DND-41 (cell line): ENCODE results near the gene SCAF1.

Experiments used
- ATAC-seq: fragments of 200-7000 bp; cut with Tn5 transposase; 3 replicates; pipeline ENCODE4 v1.9.1; 2021; ENCODE audit warnings: low read depth; ENCODE audit not compliant: insufficient read depth
- DNase-seq: peaks from one replicate; pipeline ENCODE4 v3.0.0-alpha.2; 2020
- H2AFZ ChIP-seq: 2 replicates; pipeline ENCODE4 v1.6.0; 2012; ENCODE audit warnings: low read depth, low read length
- H3K27ac ChIP-seq: 2 replicates; pipeline ENCODE4 v1.5.1; 2012; ENCODE audit warnings: low read length, inconsistent platforms
- H3K27me3 ChIP-seq: fragments of 200-600 bp; sonication (generic); 2 replicates; pipeline ENCODE4 v1.6.0; 2012; ENCODE audit warnings: low read length, mild to moderate bottlenecking, inconsistent platforms; ENCODE audit not compliant: insufficient read depth, poor library complexity
- H3K36me3 ChIP-seq: 2 replicates; pipeline ENCODE4 v1.5.1; 2012; ENCODE audit warnings: low read length, inconsistent platforms; ENCODE audit not compliant: insufficient read depth
- H3K4me1 ChIP-seq: 2 replicates; pipeline ENCODE4 v1.5.1; 2012; ENCODE audit warnings: mild to moderate bottlenecking, low read length; ENCODE audit not compliant: insufficient read depth
- H3K4me2 ChIP-seq: 2 replicates; pipeline ENCODE4 v1.6.0; 2012; ENCODE audit warnings: mild to moderate bottlenecking, moderate library complexity, low read length, inconsistent platforms; ENCODE audit not compliant: insufficient read depth
- H3K4me3 ChIP-seq, 2 experiments: fragments of 200-600 bp in 1 of 2; shearing (Covaris generic) in 1 of 2; 2 replicates each; pipeline ENCODE4 v1.5.1; 2012 to 2016; ENCODE audit warnings: inconsistent platforms in 2 of 2, low read length in 2 of 2, mild to moderate bottlenecking in 2 of 2, low read depth in 1 of 2, moderate library complexity in 1 of 2
- H3K79me2 ChIP-seq: 2 replicates; pipeline ENCODE4 v1.6.0; 2012; ENCODE audit warnings: low read length, inconsistent platforms; ENCODE audit not compliant: insufficient read depth
- H3K9ac ChIP-seq: 2 replicates; pipeline ENCODE4 v1.6.0; 2012; ENCODE audit warnings: low read depth, mild to moderate bottlenecking, inconsistent platforms, low read length, moderate library complexity
- H3K9me3 ChIP-seq: 2 replicates; pipeline ENCODE4 v1.5.1; 2012; ENCODE audit warnings: low read length, moderate library complexity, mild to moderate bottlenecking, inconsistent platforms; ENCODE audit not compliant: insufficient read depth, severe bottlenecking
- H4K20me1 ChIP-seq: 2 replicates; pipeline ENCODE4 v1.6.0; 2012; ENCODE audit warnings: low read length; ENCODE audit not compliant: insufficient read depth
- EZH2 ChIP-seq: IDR thresholded peaks from 3 replicates; pipeline ENCODE4 v1.6.1; 2012; ENCODE audit warnings: borderline replicate concordance, low read depth, mild to moderate bottlenecking, moderate library complexity, low read length, inconsistent platforms; ENCODE audit not compliant: severe bottlenecking
- TF ChIP-seq, protein P1 (sequence below): IDR thresholded peaks from 2 replicates; pipeline ENCODE4 v1.5.1; 2012; ENCODE audit warnings: borderline replicate concordance, low read length, moderate library complexity, mild to moderate bottlenecking; ENCODE audit not compliant: poor library complexity, severe bottlenecking; ENCODE audit errors: extremely low read depth

Gene SCAF1

DNA sequence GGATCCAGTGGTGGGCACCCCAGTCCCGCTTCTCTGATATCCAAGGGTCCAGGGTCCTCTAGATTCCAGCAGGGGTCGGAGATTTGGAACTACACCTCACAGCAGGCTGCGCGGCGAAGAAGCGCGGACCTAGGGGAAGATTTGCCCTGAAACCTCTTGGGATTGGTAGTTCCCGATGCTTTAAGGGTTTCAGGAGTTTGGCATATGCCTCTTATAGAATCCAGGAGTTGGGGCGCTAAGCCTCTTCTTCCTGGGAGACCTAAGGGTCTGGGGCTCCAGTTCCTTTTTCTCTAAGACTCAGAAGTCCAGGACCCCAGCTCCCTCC is 24.1 kb downstream of the SCAF1 start:
- peaks cover 56% of the 10 kb centered on the region for H3K79me2 ChIP-seq
- no peaks in the 10 kb centered on the region for H3K9me3 ChIP-seq
- TF ChIP-seq, protein P1, sequence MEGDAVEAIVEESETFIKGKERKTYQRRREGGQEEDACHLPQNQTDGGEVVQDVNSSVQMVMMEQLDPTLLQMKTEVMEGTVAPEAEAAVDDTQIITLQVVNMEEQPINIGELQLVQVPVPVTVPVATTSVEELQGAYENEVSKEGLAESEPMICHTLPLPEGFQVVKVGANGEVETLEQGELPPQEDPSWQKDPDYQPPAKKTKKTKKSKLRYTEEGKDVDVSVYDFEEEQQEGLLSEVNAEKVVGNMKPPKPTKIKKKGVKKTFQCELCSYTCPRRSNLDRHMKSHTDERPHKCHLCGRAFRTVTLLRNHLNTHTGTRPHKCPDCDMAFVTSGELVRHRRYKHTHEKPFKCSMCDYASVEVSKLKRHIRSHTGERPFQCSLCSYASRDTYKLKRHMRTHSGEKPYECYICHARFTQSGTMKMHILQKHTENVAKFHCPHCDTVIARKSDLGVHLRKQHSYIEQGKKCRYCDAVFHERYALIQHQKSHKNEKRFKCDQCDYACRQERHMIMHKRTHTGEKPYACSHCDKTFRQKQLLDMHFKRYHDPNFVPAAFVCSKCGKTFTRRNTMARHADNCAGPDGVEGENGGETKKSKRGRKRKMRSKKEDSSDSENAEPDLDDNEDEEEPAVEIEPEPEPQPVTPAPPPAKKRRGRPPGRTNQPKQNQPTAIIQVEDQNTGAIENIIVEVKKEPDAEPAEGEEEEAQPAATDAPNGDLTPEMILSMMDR: peak; percentile 37
- TF ChIP-seq EZH2: no peak
- peak overlapping the region; percentile 53 to 81 for H3K4me3 ChIP-seq
- H3K9ac ChIP-seq: peak overlapping the region; percentile 72
- peaks cover 36% of the 10 kb centered on the region for H3K4me1 ChIP-seq
- no peaks in the 10 kb centered on the region for H3K27me3 ChIP-seq
- H3K4me2 ChIP-seq: peak overlapping the region; percentile 94
- DNase-seq: no peak
- peak; percentile 27; the same call in 2 of the 3 replicates for ATAC-seq
- peak overlapping the region; percentile 76 for H3K27ac ChIP-seq
- H3K36me3 ChIP-seq: peaks cover 42% of the 10 kb centered on the region
- H2AFZ ChIP-seq: peak overlapping the region; percentile 82
- H4K20me1 ChIP-seq: peaks cover 23% of the 10 kb centered on the region

- Histone ChIP-seq H3K9me3 (no peaks in the 10 kb centered on the region), H3K27ac (peak overlapping the region; percentile 35; the same call in 1 of the 2 replicates), H3K4me1 (peaks cover 35% of the 10 kb centered on the region), H3K36me3 (peaks cover 39% of the 10 kb centered on the region), H3K79me2 (peaks cover 50% of the 10 kb centered on the region), H3K27me3 (no peaks in the 10 kb centered on the region), H4K20me1 (peaks cover 24% of the 10 kb centered on the region), H3K4me3 (peak overlapping the region in 1 of 2 experiments; percentile 81; a peak in 2 of 4 replicates), H2AFZ (no peak overlapping the region), H3K4me2 (peak overlapping the region; percentile 94), H3K9ac (peak overlapping the region; percentile 72; the same call in 1 of the 2 replicates)
- ATAC-seq (no peak), DNase-seq (no peak)
- no peak for TF ChIP-seq EZH2
- TF ChIP-seq, protein P1: no peak
Measured at GRCh38 chr19:49667473-49667872, 25.5 kb downstream of the SCAF1 start.

DNA sequence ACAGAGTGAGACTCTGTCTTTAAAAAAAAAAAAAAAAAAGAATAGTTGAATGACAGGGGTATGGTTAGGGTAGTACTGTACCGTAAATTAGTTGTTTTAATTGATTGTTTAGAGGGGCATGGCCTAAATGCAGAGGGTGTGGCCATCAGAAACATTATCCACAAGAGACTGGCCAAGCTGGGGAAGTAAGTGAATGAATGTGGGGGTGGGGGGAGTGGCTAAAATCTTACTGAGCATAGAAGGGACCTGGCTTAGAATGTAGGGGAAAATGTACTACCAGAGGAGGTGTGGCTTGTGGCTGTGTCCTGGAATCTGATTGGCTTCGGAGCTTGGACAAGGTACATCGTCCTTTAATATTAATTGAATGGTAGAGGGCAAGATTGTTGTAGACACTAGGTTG is 27.5 kb downstream of the SCAF1 start:
- no peak overlapping the region for H3K4me2 ChIP-seq
- peaks cover 29% of the 10 kb centered on the region for H3K36me3 ChIP-seq
- peaks cover 31% of the 10 kb centered on the region for H3K79me2 ChIP-seq
- H2AFZ ChIP-seq: no peak overlapping the region
- H3K4me1 ChIP-seq: peaks cover 17% of the 10 kb centered on the region
- H3K27me3 ChIP-seq: no peaks in the 10 kb centered on the region
- TF ChIP-seq, protein P1: no peak
- TF ChIP-seq EZH2: no peak
- ATAC-seq: no peak
- no peak overlapping the region for H3K9ac ChIP-seq
- H3K27ac ChIP-seq: no peak overlapping the region
- DNase-seq: no peak
- no peaks in the 10 kb centered on the region for H3K9me3 ChIP-seq
- H4K20me1 ChIP-seq: peaks cover 14% of the 10 kb centered on the region
- H3K4me3 ChIP-seq: no peak overlapping the region
